Right atrium auricular region (tissue), 2 donors: ENCODE measurements around the gene CDC42BPA. TPM values are rescaled to one million over a fixed set of nuclear protein-coding genes. Genes with fewer than 3 reads are reported as not detected.
"Not testable (repeated sequence)": the region's sequence is repeated elsewhere in the genome, so short reads cannot be mapped to it uniquely, and the experiment has no call there.

Experiments
- DNase-seq: peaks from one replicate; pipeline ENCODE4 v3.0.0-alpha.2; 2019; ENCODE audit warnings: low spot score
- H3K27ac ChIP-seq, 2 donors: fragments of 200-600 bp; sonication (generic); 1 replicate in 1 of 2; 2 replicates in 1 of 2; pipeline ENCODE4 v1.5.1; 2016 to 2019
- H3K27me3 ChIP-seq, 2 donors: fragments of 200-600 bp; sonication (generic); one replicate each; pipeline versions ENCODE4 v1.5.1 to v1.6.0; 2017 to 2019
- H3K36me3 ChIP-seq: fragments of 200-600 bp; sonication (generic); one replicate; pipeline ENCODE4 v1.5.1; 2016
- H3K4me1 ChIP-seq, 2 donors: fragments of 200-600 bp; sonication (generic); one replicate each; pipeline versions ENCODE4 v1.5.1 to v1.6.0; 2017 to 2019
- H3K4me3 ChIP-seq, 2 donors: fragments of 200-600 bp; sonication (generic); 1 replicate in 1 of 2; 2 replicates in 1 of 2; pipeline ENCODE4 v1.5.1; 2017 to 2019; ENCODE audit warnings: mild to moderate bottlenecking in 1 of 2, moderate library complexity in 1 of 2
- H3K9me3 ChIP-seq, 2 donors: fragments of 200-600 bp; sonication (generic); one replicate each; pipeline ENCODE4 v1.5.1; 2019
- total RNA-seq, 2 donors: library from RNA; depleted of rRNA; stranded (reverse); fragments of >200 nt; gene quantifications; one replicate each; pipeline ENCODE4 v1.1.0, GENCODE V29; 2016
- TF ChIP-seq, protein P1 (sequence below), 2 donors: fragments of 200-600 bp; sonication (generic); IDR thresholded peaks; one replicate each; pipeline ENCODE4 v1.5.1; 2019; ENCODE audit warnings: antibody characterized with exemption in 2 of 2

Gene CDC42BPA
- total RNA-seq, 2 donors from 2014 or later: 26.0 to 32.0 TPM

DNA sequence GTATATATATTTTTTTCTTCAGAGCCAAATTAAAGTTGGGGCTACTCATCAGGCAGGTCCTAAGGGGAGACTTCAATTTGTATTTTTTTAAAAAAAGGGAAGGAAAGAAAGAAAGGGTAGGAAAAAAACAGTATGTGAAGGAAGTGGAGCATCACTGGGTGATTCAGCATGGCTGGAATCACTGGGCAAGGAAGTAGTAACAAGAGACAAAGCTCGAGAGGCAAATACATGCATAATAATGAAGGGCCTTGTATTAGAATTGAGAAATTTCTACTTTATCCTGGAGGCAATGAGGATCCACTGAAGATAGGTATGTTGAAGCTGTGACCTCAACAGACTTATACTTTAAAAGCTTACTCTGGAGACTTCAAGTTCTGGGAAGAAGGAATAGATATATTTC is 193.8 kb downstream of the CDC42BPA start:
- no peak overlapping the region for H3K27ac ChIP-seq
- TF ChIP-seq, protein P1, sequence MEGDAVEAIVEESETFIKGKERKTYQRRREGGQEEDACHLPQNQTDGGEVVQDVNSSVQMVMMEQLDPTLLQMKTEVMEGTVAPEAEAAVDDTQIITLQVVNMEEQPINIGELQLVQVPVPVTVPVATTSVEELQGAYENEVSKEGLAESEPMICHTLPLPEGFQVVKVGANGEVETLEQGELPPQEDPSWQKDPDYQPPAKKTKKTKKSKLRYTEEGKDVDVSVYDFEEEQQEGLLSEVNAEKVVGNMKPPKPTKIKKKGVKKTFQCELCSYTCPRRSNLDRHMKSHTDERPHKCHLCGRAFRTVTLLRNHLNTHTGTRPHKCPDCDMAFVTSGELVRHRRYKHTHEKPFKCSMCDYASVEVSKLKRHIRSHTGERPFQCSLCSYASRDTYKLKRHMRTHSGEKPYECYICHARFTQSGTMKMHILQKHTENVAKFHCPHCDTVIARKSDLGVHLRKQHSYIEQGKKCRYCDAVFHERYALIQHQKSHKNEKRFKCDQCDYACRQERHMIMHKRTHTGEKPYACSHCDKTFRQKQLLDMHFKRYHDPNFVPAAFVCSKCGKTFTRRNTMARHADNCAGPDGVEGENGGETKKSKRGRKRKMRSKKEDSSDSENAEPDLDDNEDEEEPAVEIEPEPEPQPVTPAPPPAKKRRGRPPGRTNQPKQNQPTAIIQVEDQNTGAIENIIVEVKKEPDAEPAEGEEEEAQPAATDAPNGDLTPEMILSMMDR (IDR thresholded peaks at IDR 0.05): no peak
- DNase-seq: no peak

GRCh38 chr1:227120826-227121225 is 197.5 kb downstream of the CDC42BPA start:
- no peak overlapping the region for H3K4me3 ChIP-seq
- no peaks in the 10 kb centered on the region for H3K4me1 ChIP-seq
- no peaks in the 10 kb centered on the region for H3K9me3 ChIP-seq
- no peaks in the 10 kb centered on the region for H3K27me3 ChIP-seq
- H3K27ac ChIP-seq: no peak overlapping the region
- no peak for DNase-seq
- TF ChIP-seq, protein P1 (IDR thresholded peaks at IDR 0.05): no peak
- no peaks in the 10 kb centered on the region for H3K36me3 ChIP-seq

More for the DNA sequence above, 193.8 kb downstream of the CDC42BPA start:
- Histone ChIP-seq H3K27me3 (no peaks in the 10 kb centered on the region), H3K9me3 (no peaks in the 10 kb centered on the region), H3K4me3 (no peak overlapping the region), H3K36me3 (peaks cover 6% of the 10 kb centered on the region), H3K4me1 (no peaks in the 10 kb centered on the region)

DNA sequence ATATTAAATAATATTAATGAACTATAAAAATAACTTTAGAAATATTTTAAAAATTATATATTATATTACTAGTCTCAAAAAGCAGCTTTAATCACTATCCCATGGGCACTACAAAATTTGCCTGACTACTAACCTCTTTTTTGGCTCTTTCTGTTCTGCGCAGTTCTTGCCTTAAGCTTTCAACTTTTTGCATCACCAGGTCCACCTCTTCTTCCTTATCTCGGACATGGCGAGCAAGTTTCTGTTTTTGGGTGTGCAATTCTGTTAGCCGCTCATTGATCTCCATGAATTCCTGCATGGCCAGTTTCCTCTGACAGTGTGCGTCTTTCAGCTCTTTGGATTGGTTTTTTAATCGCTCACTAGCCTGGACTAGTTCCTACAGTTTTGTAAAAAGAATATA is 205.8 kb downstream of the CDC42BPA start:
- TF ChIP-seq, protein P1 (IDR thresholded peaks at IDR 0.05): no peak

DNA sequence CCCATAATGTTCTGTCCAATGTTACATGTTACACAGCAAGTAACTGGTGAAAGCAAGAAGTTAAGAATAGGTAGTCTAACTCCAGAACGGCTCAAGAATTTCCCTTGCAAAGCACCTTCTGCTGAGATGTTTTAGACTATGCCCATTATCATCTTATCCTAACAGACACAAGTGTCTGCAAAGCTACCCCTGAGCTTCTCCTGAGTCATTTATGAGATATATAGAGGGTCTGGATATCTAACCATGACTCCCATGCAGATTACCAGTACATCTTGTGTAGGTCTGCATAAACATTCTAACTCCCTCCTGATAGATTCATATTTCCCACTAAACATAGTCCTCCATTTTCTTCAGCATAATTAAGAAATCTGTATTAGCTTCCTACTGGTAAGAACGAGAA is 206.5 kb downstream of the CDC42BPA start:
- Histone ChIP-seq H3K9me3 (no peaks in the 10 kb centered on the region), H3K4me1 (no peaks in the 10 kb centered on the region), H3K27ac (no peak overlapping the region), H3K4me3 (no peak overlapping the region), H3K27me3 (no peaks in the 10 kb centered on the region), H3K36me3 (peaks cover 26% of the 10 kb centered on the region)
- TF ChIP-seq, protein P1 (IDR thresholded peaks at IDR 0.05): no peak
- DNase-seq: no peak

More for the DNA sequence above, 205.8 kb downstream of the CDC42BPA start:
- DNase-seq: no peak
- H3K36me3 ChIP-seq: peaks cover 20% of the 10 kb centered on the region
- no peaks in the 10 kb centered on the region for H3K9me3 ChIP-seq
- H3K4me3 ChIP-seq: no peak overlapping the region
- H3K27me3 ChIP-seq: no peaks in the 10 kb centered on the region
- H3K27ac ChIP-seq: no peak overlapping the region
- no peaks in the 10 kb centered on the region for H3K4me1 ChIP-seq

DNA sequence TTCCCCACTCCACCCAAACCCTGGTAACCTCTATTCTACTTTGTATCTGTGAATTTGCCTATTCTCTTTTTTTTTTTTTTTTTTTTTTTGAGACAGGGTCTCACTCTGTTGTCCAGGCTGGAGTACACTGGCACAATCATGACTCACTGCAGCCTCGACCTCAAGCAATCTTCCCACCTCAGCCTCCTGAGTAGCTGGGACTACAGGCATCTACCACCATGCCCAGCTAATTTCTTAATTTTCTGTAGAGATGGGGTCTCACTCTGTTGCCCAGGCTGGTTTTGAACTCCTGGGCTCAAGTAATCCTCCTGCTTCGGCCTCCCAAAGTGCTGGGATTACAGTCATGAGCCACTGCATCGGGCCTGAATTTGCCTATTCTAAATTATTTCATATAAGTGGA is 213.0 kb downstream of the CDC42BPA start:
- not testable (repeated sequence) for H3K4me3 ChIP-seq, H3K27me3 ChIP-seq, H3K27ac ChIP-seq, H3K4me1 ChIP-seq, DNase-seq, H3K9me3 ChIP-seq
- H3K36me3 ChIP-seq: peaks cover 13% of the 10 kb centered on the region

GRCh38 chr1:227102056-227102455 is 216.2 kb downstream of the CDC42BPA start:
- no peak for DNase-seq
- H3K9me3 ChIP-seq: no peaks in the 10 kb centered on the region
- H3K27ac ChIP-seq: no peak overlapping the region
- TF ChIP-seq, protein P1 (IDR thresholded peaks at IDR 0.05): no peak
- H3K36me3 ChIP-seq: peaks cover 25% of the 10 kb centered on the region
- no peak overlapping the region for H3K4me3 ChIP-seq
- H3K27me3 ChIP-seq: no peaks in the 10 kb centered on the region
- no peaks in the 10 kb centered on the region for H3K4me1 ChIP-seq
